Uterus (tissue), 2 donors: ENCODE data around the gene IFIT5.

Experiments
- CTCF ChIP-seq, 4 experiments: fragments of 200-600 bp in 2 of 4; fragments of 450-650 bp in 2 of 4; sonication (generic) in 2 of 4; IDR thresholded peaks; one replicate each; pipeline ENCODE4 v1.5.1; 2016 to 2019; ENCODE audit warnings: antibody characterized with exemption in 4 of 4, mild to moderate bottlenecking in 2 of 4, moderate library complexity in 1 of 4
- POLR2A ChIP-seq, 2 donors: fragments of 450-650 bp; IDR thresholded peaks; one replicate each; pipeline ENCODE4 v1.6.1; 2016; ENCODE audit warnings: antibody characterized with exemption in 2 of 2, mild to moderate bottlenecking in 1 of 2, moderate library complexity in 1 of 2

GRCh38 chr10:89389254-89389653 is 25.1 kb upstream of the IFIT5 start:
- TF ChIP-seq CTCF (IDR thresholded peaks at IDR 0.05) (peak in 3 of 4 experiments; percentile 22 to 48 (median 47)), POLR2A (IDR thresholded peaks at IDR 0.05) (no peak)
